Stomach (tissue), 9 donors: ENCODE data around the gene TMEM260. TPM values are rescaled to one million over a fixed set of nuclear protein-coding genes. Genes with fewer than 3 reads are reported as not detected.

ENCODE experiments used
- DNase-seq, 2 donors: peaks; one replicate each; pipeline versions ENCODE4 v3.0.0 to v3.0.0-alpha.2; 2013 to 2019
- H3K27ac ChIP-seq, 5 donors: fragments of 200-600 bp in 4 of 5; sonication (generic) in 4 of 5; one replicate each; pipeline ENCODE4 v1.5.1; 2013 to 2019; ENCODE audit warnings: mild to moderate bottlenecking in 1 of 5, moderate library complexity in 1 of 5
- H3K27me3 ChIP-seq, 3 donors: fragments of 200-600 bp; sonication (generic); one replicate each; pipeline ENCODE4 v1.5.1; 2017 to 2019; ENCODE audit warnings: mixed run types in 1 of 3
- H3K36me3 ChIP-seq, 4 donors: fragments of 200-600 bp; sonication (generic); 1 replicate in 3 of 4; 2 replicates in 1 of 4; pipeline ENCODE4 v1.5.1; 2016 to 2019
- H3K4me1 ChIP-seq, 4 donors: fragments of 200-600 bp; sonication (generic); one replicate each; pipeline ENCODE4 v1.5.1; 2016 to 2019
- H3K4me3 ChIP-seq, 4 donors: fragments of 200-600 bp; sonication (generic) in 3 of 4; one replicate each; pipeline ENCODE4 v1.5.1; 2016 to 2019; ENCODE audit warnings: mild to moderate bottlenecking in 1 of 4
- H3K9me3 ChIP-seq, 4 donors: fragments of 200-600 bp; sonication (generic); one replicate each; pipeline ENCODE4 v1.5.1; 2016 to 2019
- CTCF ChIP-seq, 7 experiments: fragments of 450-650 bp in 4 of 7; fragments of 200-600 bp in 3 of 7; sonication (generic) in 3 of 7; IDR thresholded peaks; one replicate each; pipeline ENCODE4 v1.5.1; 2016 to 2019; ENCODE audit warnings: antibody characterized with exemption in 7 of 7, control low read depth in 2 of 7, mild to moderate bottlenecking in 1 of 7
- EP300 ChIP-seq: sonication (generic); formaldehyde crosslinking; IDR thresholded peaks from one replicate; pipeline ENCODE4 v1.6.1; 2017; ENCODE audit warnings: antibody characterized with exemption
- POLR2A ChIP-seq, 4 donors: fragments of 450-650 bp; IDR thresholded peaks; one replicate each; pipeline ENCODE4 v1.6.1; 2016; ENCODE audit warnings: antibody characterized with exemption in 4 of 4, control low read depth in 2 of 4, mild to moderate bottlenecking in 1 of 4, moderate library complexity in 1 of 4
- POLR2AphosphoS5 ChIP-seq, 3 donors: sonication (generic); formaldehyde crosslinking; IDR thresholded peaks; one replicate each; pipeline ENCODE4 v1.6.1; 2016; ENCODE audit warnings: antibody characterized with exemption in 3 of 3
- WGBS, 5 donors: extraction: QIAGEN DNeasy Blood & Tissue Kit in 3 of 5; methylation state at CpG; one replicate each; pipeline versions ENCODE4 v1.1.5 to v1.1.7; 2013 to 2018; 5-methylcytosine and 5-hydroxymethylcytosine counted together
- intact Hi-C: fragments of 100-400 bp; cut with DNase I; formaldehyde crosslinking; loops from one replicate; pipeline ENCODE4 v1.15.1; 2023; ENCODE audit warnings: low total_unique reads
- polyA plus RNA-seq, 3 donors: library from polyadenylated mRNA; stranded (reverse); fragments of 200-250 nt; gene quantifications; one replicate each; pipeline ENCODE4 v1.2.3, GENCODE V29; 2013
- total RNA-seq, 5 donors: library from RNA; depleted of rRNA; stranded (reverse); fragments of >200 nt; gene quantifications; one replicate each; pipeline versions ENCODE4 v1.1.0 to v1.2.3, GENCODE V29; 2014 to 2016
- donor health status: healthy with polysubstance abuse.
- donor health status: Bipolar disorder and iron deficiency.
- donor health status: healthy.

The TMEM260 gene
- total and polyA plus RNA-seq, 8 donors, result 2.9 to 25.7 (median 9.4) TPM; not detected in 1

- Histone ChIP-seq H3K4me1 (peaks cover 9 to 41% (median 21%) of the 10 kb centered on the region in 4 donors), H3K27me3 (no peaks in the 10 kb centered on the region), H3K36me3 (peaks cover 0 to 38% (median 25%) of the 10 kb centered on the region in 4 donors), H3K4me3 (no peak overlapping the region), H3K27ac (no peak overlapping the region), H3K9me3 (no peaks in the 10 kb centered on the region)
- TF ChIP-seq POLR2A (IDR thresholded peaks at IDR 0.05) (no peak), POLR2AphosphoS5 (IDR thresholded peaks at IDR 0.05) (no peak), EP300 (no peak), CTCF (IDR thresholded peaks at IDR 0.05) (no peak)
- intact Hi-C loops, result no loop called here
- 65 to 80% (median 78%) methylated on average over 7 of the region's 7 CpGs for WGBS, 5 donors
- DNase-seq, result no peak
These were observed 6.0 kb downstream of the TMEM260 start for GRCh38 chr14:56585461-56586084.

- TF ChIP-seq EP300, result no peak
- no peak for TF ChIP-seq CTCF (IDR thresholded peaks at IDR 0.05)
- no peak for TF ChIP-seq POLR2AphosphoS5 (IDR thresholded peaks at IDR 0.05)
- no peak for TF ChIP-seq POLR2A (IDR thresholded peaks at IDR 0.05)
- H3K27ac ChIP-seq, result no peak overlapping the region
- peaks cover 0 to 40% (median 28%) of the 10 kb centered on the region in 4 donors for H3K36me3 ChIP-seq
- no peak overlapping the region for H3K4me3 ChIP-seq
- H3K4me1 ChIP-seq, result peaks cover 0 to 20% (median 6%) of the 10 kb centered on the region in 4 donors
- intact Hi-C loops, result no loop called here
- WGBS, 5 donors, result 81 to 86% (median 84%) methylated on average over 1 of the region's 1 CpG
- no peak for DNase-seq
- no peaks in the 10 kb centered on the region for H3K9me3 ChIP-seq
- no peaks in the 10 kb centered on the region for H3K27me3 ChIP-seq
These were observed 8.1 kb downstream of the TMEM260 start for GRCh38 chr14:56587701-56588100.

- no peaks in the 10 kb centered on the region for H3K27me3 ChIP-seq
- intact Hi-C loops, result no loop called here
- DNase-seq, result no peak
- 86 to 90% (median 87%) methylated on average over 5 of the region's 5 CpGs for WGBS, 5 donors
- H3K4me3 ChIP-seq, result no peak overlapping the region
- peaks cover 0 to 53% (median 33%) of the 10 kb centered on the region in 4 donors for H3K36me3 ChIP-seq
- H3K27ac ChIP-seq, result no peak overlapping the region
- peaks cover 0 to 5% (median 0%) of the 10 kb centered on the region in 4 donors for H3K4me1 ChIP-seq
- no peaks in the 10 kb centered on the region for H3K9me3 ChIP-seq
- TF ChIP-seq POLR2A (IDR thresholded peaks at IDR 0.05), result no peak
- TF ChIP-seq POLR2AphosphoS5 (IDR thresholded peaks at IDR 0.05), result no peak
- TF ChIP-seq CTCF (IDR thresholded peaks at IDR 0.05), result no peak
- TF ChIP-seq EP300, result no peak
These were observed 10.9 kb downstream of the TMEM260 start for GRCh38 chr14:56590535-56590960.

GRCh38 chr14:56592746-56593544 lies 13.3 kb downstream of the TMEM260 start:
- Histone ChIP-seq H3K27me3 (no peaks in the 10 kb centered on the region), H3K9me3 (no peaks in the 10 kb centered on the region), H3K36me3 (peaks cover 0 to 38% (median 18%) of the 10 kb centered on the region in 4 donors), H3K27ac (no peak overlapping the region), H3K4me1 (peaks cover 0 to 4% (median 0%) of the 10 kb centered on the region in 4 donors), H3K4me3 (no peak overlapping the region)
- DNase-seq, result peak in 1 of 2 donors; percentile 44
- WGBS, 5 donors, result 26 to 59% (median 37%) methylated on average over 5 of the region's 5 CpGs
- TF ChIP-seq CTCF (IDR thresholded peaks at IDR 0.05), result no peak
- peak in 1 of 3 donors; percentile 40 for TF ChIP-seq POLR2AphosphoS5 (IDR thresholded peaks at IDR 0.05)
- intact Hi-C loops, result no loop called here
